ENCODE data around the gene KRT1.
A peak's percentile ranks its signal among the peaks of the same experiment; 100 is the strongest.
"Not testable (repeated sequence)": the region's sequence is repeated elsewhere in the genome, so short reads cannot be mapped to it uniquely, and the experiment has no call there.

The KRT1 gene

DNA sequence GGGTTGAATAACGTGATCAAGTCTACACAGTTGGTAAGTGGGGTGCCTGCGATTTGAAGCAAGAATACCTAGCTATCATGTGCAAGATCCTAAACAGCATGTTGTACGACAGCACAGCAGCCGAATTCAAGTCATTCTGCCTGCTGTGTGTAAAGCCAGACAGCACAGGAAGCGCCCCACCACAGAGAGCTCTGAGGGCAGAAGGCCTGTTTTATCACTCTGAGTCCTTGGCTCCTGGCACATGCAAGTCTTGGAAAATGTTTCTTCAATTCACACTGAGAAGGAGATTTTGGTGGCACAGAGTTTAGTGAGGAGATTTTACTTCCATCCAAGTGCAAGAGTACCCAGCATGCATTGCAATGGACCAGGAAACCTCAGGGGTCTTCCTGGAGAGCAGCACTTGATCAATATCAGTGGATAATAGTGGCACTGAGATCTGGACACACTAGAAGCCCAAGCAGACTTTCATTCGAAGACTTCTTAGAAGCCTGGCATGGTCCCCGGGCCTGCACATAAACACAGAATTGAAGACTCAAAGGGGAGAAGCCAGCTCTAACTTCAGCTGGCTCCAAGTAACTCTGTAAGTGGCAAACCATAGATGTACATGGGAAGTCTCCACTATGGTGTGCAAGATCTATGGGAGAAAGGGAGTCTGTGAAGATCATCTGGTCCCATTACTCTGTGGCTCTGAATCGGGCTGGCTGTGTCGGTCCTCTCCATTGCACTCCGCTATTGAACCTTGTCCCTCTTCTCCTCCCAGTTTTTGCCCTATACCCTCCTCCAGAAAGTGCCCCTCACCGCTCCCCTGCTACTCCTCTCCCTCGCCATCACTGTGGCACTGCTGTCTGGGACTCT lies 1.5 kb upstream of the KRT1 start:
- DNase-seq, result peak; percentile 12

DNA sequence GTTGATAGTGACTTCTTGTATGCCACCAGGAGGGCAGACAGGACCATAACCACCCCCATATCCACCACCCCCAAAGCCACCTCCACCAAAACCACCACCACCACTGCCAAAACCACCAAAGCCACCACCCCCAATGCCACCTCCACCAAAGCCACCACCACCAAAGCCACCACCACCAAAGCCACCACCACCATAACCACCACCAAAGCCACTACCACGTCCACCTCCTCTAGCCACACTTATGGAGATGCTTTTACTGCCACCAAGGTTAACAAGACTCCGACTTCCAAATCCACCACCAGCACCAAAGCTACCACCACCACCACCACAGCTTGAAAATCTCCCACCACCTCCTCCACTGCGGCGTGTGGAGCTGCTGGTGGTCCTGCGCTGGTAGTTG lies 332 bp downstream of the KRT1 start:
- DNase-seq, result no peak

DNA sequence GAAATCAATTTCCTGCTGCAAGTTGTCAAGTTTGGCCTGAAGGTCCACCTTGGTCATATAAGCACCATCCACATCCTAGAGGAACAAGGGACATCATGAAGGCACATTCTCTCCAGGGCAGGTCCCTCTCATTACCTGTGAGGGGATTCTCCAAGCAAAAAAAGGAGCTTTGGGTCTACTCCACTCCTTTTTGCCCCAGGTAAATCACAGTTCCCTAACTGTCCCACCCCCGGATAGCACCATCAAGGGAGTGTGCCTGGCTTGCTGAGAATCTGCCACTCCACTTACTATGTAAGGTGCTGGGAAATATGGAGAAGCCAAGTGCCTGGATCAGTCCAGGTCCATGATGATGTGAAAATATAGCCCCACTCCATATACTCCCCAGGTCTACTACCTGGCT lies 2.5 kb downstream of the KRT1 start:
- no peak for DNase-seq

DNA sequence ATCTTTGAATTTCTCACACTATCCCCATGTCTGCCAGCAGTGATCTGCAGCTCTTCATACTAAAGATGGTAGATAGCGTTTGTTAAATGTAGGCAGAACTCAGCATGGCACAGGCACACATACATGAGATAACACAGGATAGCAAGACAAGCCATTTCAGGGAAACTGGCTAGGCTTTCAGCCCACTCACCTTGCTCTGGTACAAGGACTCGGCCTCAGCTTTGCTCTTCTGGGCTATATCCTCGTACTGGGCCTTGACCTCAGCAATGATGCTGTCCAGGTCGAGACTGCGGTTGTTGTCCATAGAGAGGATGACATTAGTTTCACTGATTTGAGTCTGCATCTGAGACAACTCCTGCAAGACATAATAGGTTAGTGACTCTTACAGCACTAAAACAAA lies 3.1 kb downstream of the KRT1 start:
- no peak for DNase-seq

DNA sequence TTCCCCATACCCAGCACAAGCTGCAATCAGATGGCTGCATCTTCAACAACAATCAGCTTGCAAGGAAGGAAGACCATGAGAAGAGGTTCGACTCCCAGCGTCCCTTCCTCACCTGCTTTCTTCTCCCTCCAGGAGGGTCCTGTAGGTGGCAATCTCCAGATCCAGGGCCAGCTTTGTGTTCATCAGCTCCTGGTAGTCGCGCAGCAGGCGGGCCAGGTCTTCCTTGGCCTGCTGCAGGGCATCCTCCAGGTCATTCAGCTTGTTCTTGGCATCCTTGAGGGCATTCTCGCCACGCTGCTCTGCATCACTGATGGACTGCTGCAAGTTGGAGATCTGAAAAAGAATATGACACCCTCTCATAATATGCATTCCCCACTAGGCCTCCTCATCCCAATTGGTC lies 4.0 kb downstream of the KRT1 start:
- DNase-seq, result no peak

DNA sequence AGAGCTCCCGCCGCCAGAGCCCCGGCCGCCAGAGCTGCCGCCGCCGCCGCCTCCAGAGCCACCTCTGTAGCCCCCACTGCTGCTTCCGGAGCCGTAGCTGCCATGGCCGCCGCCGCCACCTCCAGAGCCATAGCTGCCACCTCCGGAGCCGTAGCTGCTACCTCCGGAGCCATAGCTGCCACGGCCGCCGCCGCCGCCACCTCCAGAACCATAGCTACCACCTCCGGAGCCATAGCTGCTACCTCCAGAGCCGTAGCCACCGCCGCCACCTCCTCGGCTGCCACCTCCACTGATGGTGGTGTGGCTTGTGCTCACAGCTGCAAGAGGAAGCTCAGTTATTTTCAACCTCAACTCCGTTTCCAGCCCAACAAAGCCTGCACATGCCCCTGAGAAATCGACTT lies 4.9 kb downstream of the KRT1 start:
- no peak for DNase-seq

DNA sequence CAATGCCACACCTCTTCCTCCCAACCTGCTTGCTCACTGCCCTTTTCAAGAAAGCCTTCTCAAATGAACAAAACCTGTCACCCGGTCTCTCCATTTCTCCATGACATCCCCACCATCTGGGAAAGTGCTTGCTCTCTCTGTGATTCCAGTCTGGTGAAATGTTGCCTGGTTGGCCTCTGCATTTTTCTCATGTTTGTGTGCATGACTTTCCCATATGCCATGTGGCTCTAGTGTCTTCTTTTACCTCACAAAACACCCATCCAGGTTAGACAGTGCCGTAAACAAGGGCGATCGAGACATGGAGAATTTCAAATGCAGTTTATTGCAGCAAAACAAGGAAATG lies 5.8 kb downstream of the KRT1 start:
- no peak for DNase-seq

DNA sequence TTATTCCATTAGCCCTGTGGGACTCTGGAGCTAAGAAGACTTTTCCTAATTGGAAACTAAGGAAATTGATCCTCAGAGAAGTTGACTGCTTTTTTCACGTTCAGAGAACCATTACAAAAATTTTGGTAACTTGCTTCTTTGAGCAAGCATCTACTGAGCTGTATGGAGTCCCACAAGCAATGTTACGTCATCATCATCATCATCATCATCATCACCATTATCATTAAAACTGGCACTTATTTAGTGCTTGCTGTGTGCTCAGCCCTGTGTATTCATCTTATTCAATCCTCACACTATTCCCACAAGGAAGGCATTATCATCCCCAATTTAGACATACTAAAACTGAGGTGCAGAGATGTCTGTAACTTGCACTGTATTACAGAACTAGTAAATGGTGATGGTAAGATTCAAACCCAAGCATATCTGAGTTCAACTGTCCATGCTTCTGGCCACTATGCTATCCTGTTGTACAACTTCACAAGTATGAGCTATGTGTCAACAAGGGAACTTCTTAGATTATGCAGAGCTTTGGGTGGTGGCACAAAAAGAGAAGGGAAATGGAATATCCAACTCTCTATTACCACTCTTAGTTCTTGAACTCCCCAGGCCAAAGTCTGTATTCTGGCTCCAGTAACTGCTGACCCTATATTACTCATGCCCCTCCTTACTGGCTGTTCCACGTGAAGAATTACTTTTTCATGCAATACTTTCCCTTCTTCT lies 6.3 kb downstream of the KRT1 start:
- no peak for DNase-seq

DNA sequence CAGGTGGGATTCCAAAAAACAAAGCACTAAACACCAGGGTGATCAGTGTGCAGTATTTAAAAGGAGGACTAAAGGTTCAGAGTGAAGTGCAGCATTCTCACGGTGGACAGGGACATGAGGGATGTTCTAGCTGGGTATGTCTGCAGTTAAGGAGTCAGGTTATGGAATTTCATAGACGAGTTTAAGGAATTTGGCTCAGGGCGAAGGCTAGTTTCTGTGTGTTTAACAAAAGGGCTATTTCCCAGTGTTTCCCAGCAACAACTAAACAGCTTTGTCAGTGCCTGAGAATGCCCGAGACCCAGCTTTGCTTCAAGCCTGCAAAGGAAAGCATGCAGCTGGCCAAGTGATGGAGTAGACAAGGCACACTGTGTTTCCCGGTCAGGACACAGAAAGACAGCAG lies 7.0 kb downstream of the KRT1 start:
- DNase-seq, result no peak

DNA sequence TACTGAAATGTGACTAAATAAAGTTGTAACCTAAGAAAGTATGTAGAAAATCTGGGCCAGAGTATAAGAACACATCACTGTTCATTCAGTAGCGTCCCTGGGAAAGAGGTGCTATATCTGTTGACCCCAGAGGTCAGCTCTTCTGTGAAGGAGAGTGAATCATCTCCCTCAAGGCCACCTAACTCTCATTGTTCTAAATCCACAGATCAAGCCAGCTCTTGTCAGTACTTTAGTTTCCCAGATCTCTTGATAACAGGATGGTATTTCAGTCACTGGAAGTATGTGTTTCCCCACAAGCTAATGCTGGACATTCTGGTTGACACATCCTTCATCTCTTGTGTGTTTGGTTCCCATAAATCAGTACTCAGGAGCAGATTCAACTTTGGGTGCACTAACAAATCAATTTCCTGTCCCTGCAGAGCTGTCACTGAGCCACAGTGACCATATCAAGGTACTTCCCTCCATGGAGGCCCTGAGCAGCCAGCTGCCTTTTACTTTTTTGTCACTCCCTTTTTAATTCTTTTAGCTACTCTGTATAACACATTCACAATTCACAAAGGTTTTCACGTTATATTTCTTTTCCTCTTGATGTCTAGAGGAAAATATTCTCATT lies 7.8 kb downstream of the KRT1 start:
- DNase-seq, result no peak

DNA sequence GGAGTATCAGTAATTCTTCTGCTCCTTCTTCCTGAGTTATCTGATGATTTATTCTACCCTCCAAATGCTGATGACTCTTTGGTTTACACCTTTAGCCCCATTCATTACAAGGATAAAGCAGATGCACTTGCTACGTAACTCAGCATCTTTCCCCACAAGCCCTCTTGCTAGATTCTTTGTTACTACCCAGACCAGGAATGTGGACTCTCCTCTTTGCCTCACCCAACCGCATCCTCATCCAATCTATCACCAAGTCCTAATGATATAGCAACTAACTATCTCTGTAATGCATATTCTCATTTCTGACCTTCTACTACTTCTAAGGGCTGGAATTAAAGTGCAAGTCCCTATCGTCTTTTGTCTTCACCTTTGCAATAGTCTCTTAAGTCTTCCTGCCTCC lies 9.2 kb downstream of the KRT1 start:
- DNase-seq, result no peak

DNA sequence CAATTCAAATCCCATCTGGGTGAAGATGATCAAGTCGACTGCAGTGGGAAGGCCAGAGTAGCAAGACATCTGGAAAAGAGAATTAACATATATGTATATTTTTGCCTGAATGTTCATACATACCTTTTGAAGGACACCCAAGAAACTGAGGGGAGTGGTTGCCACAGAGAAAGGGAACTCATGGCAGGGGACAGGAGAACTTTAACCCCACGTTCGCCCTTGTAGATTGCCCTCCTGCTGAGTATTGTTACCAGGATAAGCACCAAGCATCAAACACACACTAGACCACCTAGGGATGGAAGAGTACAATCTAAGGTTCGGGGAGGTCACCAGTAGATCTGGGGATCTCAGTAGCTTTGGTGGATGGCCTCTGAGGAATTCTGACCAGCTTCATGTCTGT lies 9.7 kb downstream of the KRT1 start:
- DNase-seq, result no peak

DNA sequence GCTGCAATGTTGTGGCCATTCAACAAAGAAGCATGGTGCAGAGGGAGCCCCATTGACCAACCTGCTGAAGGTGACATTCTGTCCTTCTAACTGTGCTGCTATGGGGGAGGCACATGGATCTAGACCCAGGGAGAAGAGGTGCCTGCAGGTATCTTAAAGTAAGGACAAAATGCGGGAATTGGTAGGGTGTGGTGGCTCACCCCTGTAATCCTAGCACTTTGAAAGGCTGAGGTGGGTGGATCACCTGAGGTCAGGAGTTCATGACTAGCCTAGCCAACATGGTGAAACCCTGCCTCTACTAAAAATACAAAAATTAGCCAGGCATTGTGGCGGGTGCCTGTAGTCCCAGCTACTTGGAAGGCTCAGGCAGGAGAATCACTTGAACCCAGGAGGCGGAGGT lies 10.3 kb downstream of the KRT1 start:
- not testable (repeated sequence) for DNase-seq

DNA sequence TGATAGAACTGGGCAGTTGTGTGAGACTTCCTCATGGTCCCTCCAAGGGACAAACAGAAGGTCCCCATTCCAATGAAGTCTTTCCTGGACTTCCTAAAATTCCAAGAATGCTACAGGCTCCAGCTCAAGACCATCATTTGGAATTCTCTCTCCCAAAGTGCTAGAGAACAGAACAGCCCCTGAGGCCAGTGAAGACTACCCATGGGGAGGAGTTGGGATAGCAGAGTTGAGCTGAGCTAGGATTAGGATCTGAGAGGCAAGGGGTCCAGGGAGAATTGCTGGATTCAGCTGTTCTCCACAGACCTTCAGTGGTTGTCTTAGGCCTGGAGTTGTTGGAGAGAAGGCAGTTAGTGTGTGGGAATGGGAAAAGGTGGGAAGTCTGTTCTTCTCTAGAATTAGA lies 10.8 kb downstream of the KRT1 start:
- no peak for DNase-seq

DNA sequence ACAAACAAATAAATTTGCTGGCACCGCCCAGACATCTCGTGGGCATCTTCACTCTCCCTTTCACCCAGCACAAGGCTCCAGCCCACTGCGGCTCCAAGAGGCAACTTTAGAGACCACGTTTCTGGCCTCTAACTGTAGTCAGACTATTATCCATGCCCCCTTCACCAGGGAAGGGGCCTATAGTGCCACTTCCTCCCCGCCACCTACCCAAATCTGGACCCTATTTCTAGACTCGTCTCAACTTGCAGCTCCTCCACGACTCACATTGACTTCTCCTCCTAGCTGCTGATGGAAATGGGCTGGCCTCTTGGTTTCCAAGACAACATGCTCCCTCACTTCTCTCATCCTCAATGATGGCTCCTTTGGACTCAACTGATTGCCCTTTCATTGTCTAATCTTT lies 12.3 kb downstream of the KRT1 start:
- no peak for DNase-seq

DNA sequence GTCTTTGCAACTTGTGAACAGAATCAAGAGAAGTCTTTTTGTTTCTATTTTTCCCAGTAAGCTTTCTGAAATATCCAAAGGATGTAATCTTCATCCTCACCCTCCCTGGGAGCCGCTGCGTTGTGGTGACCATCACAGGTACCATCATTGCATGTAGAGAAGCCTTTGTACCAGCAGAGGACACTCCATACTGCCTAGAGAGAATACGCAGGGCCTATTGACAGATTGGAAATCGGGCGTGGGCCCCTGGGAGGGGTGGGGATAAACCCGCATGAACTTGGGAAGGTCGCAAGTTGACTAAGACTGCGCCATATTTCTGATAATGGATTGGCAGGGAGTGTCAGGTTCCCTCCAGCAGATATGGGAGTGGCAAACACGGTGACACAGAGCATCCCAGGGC lies 12.7 kb downstream of the KRT1 start:
- no peak for DNase-seq

DNA sequence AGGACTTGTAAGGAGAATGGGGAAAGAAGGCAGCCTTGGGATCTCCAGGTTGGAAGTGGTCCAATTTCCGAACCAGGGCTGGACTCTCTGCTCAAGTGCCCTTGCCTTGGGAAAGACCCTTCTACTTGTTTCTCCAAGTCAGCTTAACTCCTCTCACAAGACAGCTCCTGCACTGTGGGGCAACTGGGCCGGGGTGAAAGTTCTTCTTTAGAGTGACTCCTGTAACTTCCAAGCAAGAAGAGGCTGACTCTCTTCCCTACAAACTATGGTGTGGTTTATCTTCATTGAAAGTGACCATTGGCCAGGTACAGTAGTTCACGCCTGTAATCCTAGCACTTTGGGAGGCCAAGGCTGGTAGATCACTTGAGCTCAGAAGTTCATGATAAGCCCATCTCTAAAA lies 13.7 kb downstream of the KRT1 start:
- DNase-seq, result no peak

DNA sequence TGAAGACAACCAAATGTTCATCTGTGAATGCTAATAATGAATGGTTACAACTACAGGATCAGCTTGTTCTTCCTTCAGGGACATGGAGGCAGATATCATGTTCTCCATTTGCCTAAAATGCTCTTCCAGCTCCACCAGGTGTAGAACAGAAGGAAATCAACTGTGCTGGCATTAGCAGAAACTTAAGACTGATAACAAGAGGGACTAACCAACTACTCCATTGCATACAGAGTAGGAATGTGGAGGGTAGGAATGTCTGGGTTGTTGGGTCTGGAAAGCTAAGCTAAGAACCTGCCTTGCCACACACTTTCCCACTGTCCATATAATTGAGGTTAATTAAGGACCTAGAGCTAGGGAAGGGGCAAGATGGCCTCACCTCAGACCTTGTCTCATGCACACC lies 16.8 kb downstream of the KRT1 start:
- no peak for DNase-seq

DNA sequence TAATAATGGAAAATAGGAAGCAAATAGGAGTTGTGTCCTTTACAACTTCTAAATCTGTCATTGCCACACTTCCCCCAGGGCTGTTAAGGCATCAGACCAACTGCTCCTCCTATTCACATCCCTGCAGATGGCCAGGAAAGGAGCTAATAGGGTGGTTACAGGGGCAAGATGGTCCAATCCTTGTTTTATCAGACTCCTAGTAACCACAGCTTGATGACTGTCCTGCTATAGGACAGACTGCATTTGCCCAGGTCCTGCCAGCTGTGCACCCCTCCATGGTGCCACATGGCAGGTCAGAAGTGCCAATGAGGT lies 17.3 kb downstream of the KRT1 start:
- DNase-seq, result no peak

DNA sequence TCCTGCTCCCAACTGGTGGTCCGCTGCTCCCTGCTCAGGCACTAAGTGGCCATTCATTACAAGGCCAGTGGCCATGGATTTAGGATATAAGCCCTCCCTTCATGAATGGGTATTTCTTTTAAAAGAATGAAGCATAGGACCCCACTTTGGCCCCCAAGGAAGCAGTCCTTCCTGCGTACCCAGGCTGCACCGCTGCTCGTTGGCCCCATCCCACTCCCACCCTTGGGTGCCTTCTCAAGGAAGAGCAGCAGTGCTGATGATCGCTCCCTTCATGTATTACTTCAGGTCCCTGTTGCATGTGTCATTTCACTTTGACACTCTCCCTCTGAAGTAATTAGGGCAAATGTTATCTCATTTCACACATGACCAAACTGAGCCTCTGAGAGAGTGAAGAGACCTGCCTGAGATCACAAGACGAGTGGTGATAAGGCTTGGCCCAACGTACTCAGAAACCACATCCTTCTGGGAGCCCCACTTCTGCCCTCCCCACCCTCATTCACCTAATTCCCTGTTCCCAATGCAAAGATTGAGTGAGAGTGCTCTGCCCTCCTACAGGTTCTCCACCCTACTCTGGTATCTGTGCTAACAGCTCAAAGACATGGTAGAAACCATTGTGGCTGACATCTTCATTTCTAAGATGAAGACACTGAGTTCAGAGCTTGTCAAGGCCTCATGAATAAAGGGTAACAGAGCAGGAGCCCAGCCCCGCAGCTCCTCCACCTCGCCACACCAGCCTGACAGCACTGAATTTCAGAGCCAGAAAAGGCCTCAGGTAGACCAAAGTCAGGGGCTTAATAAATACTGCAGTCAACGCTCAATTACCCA lies 17.9 kb downstream of the KRT1 start:
- DNase-seq, result no peak

DNA sequence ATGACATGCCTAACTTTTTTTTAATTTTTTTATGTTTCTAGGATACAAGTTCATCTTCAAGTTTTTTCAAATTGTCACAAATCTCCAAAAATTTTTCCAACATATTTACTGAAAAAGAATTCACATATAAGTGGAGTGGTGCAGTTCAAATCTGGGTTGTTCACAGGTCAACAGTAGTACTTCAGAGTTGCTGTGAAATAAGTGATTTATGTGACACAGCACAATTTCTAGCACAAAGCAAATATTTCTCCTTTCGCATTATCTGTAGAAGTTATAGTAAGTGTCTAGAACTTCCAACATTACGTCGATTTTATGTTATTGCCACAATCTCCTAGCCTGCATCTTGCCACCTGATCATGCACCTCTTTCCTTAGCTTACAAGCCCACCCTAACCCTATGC lies 18.5 kb downstream of the KRT1 start:
- DNase-seq, result no peak

DNA sequence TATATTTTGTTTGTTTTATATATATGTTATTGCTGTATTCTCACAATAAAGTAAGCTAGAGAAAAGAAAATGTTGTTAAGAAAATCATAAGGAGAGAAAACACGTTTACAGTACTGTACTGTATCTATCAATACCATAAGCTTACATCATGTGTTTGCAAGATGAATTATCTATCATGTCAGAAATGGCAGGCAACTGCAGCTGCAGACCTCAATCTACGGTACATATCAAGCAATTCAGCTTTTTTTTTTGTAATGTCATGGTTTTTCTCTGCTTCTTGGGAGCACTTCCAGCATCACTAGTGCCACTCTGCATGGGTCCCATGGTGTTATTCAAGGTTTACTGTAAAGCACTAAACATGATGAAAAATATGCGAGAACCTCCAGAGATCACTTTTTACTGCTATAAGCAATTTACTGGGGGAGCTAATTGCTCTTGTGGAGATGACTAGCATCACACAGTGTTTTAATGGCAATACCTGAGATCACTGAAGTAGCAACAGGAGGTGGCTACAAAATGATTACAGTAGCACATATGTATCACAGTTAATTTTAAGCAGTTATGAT lies 19.2 kb downstream of the KRT1 start:
- no peak for DNase-seq

DNA sequence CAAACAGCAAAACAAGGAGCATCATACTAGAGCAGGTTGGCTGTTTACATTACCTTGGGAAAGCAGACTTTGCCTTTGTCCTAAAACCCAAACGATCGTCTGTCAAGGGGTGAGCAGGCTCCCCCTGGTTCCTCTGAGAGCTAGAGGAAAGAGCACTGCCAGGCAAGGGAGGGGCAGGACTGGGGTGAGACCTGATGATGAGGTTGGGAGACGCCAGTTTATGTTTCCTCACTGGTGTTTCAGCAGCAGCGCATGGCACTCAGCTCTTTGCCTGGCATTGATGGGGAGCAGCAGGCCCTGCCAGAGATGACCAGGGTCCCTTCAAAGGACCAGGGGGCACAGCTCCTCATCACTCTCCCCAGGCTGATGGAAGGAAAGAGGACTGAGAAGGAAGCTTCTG lies 20.3 kb downstream of the KRT1 start:
- no peak for DNase-seq
